ENCODE results near the gene SEMA6A.

GRCh38 chr5:116424951-116425350 is 149.7 kb downstream of the SEMA6A start:
- TF ChIP-seq POLR2A (IDR thresholded peaks at IDR 0.05; ENCODE audit: insufficient read depth in 1 of 2, low read depth in 2 of 2, low read length in 2 of 2) (no peak), GTF3A (CRISPR knock-in tag; conservative IDR thresholded peaks at IDR 0.05) (no peak), GABPA (IDR thresholded peaks at IDR 0.05; ENCODE audit: low read depth, low read length) (no peak), GABPA (CRISPR knock-in tag; IDR thresholded peaks at IDR 0.05; ENCODE audit: low read depth) (no peak), MED1 (CRISPR knock-in tag; IDR thresholded peaks at IDR 0.05) (no peak), CHD2 (IDR thresholded peaks at IDR 0.05; ENCODE audit: low read depth, low read length) (no peak), FLYWCH1 (CRISPR knock-in tag; IDR thresholded peaks at IDR 0.05) (no peak), ZNF557 (CRISPR knock-in tag; IDR thresholded peaks at IDR 0.05) (no peak)

Measured in HepG2 (cell line).